Uterus (tissue), 2 donors: ENCODE measurements around the gene FBXO21.

Experiments
- CTCF ChIP-seq, 4 experiments: fragments of 200-600 bp in 2 of 4; fragments of 450-650 bp in 2 of 4; sonication (generic) in 2 of 4; IDR thresholded peaks; one replicate each; pipeline ENCODE4 v1.5.1; 2016 to 2019; ENCODE audit warnings: antibody characterized with exemption in 4 of 4, mild to moderate bottlenecking in 2 of 4, moderate library complexity in 1 of 4
- POLR2A ChIP-seq, 2 donors: fragments of 450-650 bp; IDR thresholded peaks; one replicate each; pipeline ENCODE4 v1.6.1; 2016; ENCODE audit warnings: antibody characterized with exemption in 2 of 2, mild to moderate bottlenecking in 1 of 2, moderate library complexity in 1 of 2

- no peak for TF ChIP-seq CTCF (IDR thresholded peaks at IDR 0.05)
- no peak for TF ChIP-seq POLR2A (IDR thresholded peaks at IDR 0.05)
These were observed 18.1 kb downstream of the FBXO21 start for GRCh38 chr12:117172168-117172567.
